ENCODE results near the gene FNDC10.

DNA sequence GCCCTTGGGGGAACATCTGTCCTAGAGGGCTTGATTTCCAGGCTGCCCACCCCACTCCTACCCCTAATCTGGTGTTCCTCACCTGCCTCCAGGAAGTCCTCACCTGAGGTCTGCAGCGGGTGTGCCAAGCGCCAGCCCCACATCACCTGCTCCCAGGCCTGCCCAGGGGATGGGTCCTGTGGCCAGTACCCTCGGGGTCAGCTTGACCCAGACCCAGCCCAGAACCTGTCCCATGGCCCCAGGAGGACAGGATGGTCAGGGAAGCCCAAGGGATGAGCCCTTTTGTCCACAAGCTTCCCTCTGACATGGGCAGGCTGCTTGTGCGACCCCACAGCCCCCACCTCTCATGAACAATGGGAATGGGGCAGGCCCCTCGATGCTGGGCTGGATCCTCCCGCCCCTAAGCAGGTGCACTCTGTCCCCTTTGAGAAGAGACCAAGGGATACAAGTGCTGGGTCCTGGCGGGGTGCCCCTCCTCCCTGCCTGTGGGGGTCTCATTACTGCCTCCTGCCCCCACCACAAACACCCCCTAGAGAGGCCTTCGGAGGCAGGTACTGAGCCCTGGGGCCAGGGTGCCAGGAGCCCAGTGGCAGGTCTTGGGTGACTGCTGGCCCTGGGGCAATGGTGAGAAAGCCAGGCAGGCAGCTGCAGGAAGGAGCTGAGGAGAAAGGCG is 18.6 kb upstream of the FNDC10 start:
- TF ChIP-seq POLR2A (IDR thresholded peaks at IDR 0.05; ENCODE audit: extremely low read depth, insufficient read length) (no peak), MYC (IDR thresholded peaks at IDR 0.05; ENCODE audit: low read depth, low read length) (no peak)
- TF ChIP-seq, protein P1, sequence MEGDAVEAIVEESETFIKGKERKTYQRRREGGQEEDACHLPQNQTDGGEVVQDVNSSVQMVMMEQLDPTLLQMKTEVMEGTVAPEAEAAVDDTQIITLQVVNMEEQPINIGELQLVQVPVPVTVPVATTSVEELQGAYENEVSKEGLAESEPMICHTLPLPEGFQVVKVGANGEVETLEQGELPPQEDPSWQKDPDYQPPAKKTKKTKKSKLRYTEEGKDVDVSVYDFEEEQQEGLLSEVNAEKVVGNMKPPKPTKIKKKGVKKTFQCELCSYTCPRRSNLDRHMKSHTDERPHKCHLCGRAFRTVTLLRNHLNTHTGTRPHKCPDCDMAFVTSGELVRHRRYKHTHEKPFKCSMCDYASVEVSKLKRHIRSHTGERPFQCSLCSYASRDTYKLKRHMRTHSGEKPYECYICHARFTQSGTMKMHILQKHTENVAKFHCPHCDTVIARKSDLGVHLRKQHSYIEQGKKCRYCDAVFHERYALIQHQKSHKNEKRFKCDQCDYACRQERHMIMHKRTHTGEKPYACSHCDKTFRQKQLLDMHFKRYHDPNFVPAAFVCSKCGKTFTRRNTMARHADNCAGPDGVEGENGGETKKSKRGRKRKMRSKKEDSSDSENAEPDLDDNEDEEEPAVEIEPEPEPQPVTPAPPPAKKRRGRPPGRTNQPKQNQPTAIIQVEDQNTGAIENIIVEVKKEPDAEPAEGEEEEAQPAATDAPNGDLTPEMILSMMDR (IDR thresholded peaks at IDR 0.05; ENCODE audit: low read depth, low read length) = no peak
- TF ChIP-seq, protein P2, sequence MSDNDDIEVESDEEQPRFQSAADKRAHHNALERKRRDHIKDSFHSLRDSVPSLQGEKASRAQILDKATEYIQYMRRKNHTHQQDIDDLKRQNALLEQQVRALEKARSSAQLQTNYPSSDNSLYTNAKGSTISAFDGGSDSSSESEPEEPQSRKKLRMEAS (IDR thresholded peaks at IDR 0.05; ENCODE audit: low read depth, low read length) = no peak

All from NB4 (cell line).